H9 (cell line): Measurements from ENCODE around the gene GNG11. TPM values are rescaled to one million over a fixed set of nuclear protein-coding genes. Genes with fewer than 3 reads are reported as not detected.

Source experiments
- DNase-seq: peaks from one replicate; pipeline ENCODE4 v3.0.0-alpha.2; 2017
- H2AFZ ChIP-seq: one replicate; pipeline ENCODE4 v1.6.1; 2013; ENCODE audit warnings: mild to moderate bottlenecking, low read length, control low read depth, moderate library complexity
- H2AK5ac ChIP-seq: 2 replicates; pipeline ENCODE4 v1.6.1; 2013; ENCODE audit warnings: low read length, control low read depth, mixed read lengths; ENCODE audit not compliant: insufficient read length
- H2BK120ac ChIP-seq: one replicate; pipeline ENCODE4 v1.6.1; 2013; ENCODE audit warnings: low read depth, mild to moderate bottlenecking, low read length, control low read depth, inconsistent platforms; ENCODE audit not compliant: poor library complexity, severe bottlenecking
- H2BK12ac ChIP-seq: 2 replicates; pipeline ENCODE4 v1.6.1; 2013; ENCODE audit warnings: low read length, control low read depth, mixed read lengths, low read depth; ENCODE audit not compliant: insufficient read length
- H2BK15ac ChIP-seq: 2 replicates; pipeline ENCODE4 v1.6.1; 2013; ENCODE audit warnings: low read depth, low read length, control low read depth
- H2BK20ac ChIP-seq: one replicate; pipeline ENCODE4 v1.6.1; 2013; ENCODE audit warnings: low read depth, mild to moderate bottlenecking, low read length, control low read depth, inconsistent platforms; ENCODE audit not compliant: poor library complexity, severe bottlenecking
- H2BK5ac ChIP-seq: 2 replicates; pipeline ENCODE4 v1.6.1; 2013; ENCODE audit warnings: low read length, control low read depth, mixed read lengths; ENCODE audit not compliant: insufficient read length
- H3K14ac ChIP-seq: 2 replicates; pipeline ENCODE4 v1.6.1; 2013; ENCODE audit warnings: low read length, control low read depth; ENCODE audit not compliant: insufficient read depth
- H3K18ac ChIP-seq: 2 replicates; pipeline ENCODE4 v1.6.1; 2013; ENCODE audit warnings: low read depth, mild to moderate bottlenecking, mixed read lengths, low read length, control low read depth; ENCODE audit not compliant: insufficient read length
- H3K23ac ChIP-seq: 2 replicates; pipeline ENCODE4 v1.6.1; 2013; ENCODE audit warnings: low read length, control low read depth, mixed read lengths, low read depth; ENCODE audit not compliant: insufficient read length
- H3K23me2 ChIP-seq: 2 replicates; pipeline ENCODE4 v1.6.1; 2013; ENCODE audit warnings: low read depth, mild to moderate bottlenecking, mixed read lengths, low read length, control low read depth; ENCODE audit not compliant: insufficient read length, poor library complexity, severe bottlenecking
- H3K27ac ChIP-seq: 2 replicates; pipeline ENCODE4 v1.5.1; 2013; ENCODE audit warnings: low read length, control low read depth, mixed read lengths, low read depth; ENCODE audit not compliant: insufficient read length
- H3K27me3 ChIP-seq: 2 replicates; pipeline ENCODE4 v1.6.1; 2013; ENCODE audit warnings: low read length, control low read depth, inconsistent platforms; ENCODE audit not compliant: insufficient read depth
- H3K4ac ChIP-seq: 2 replicates; pipeline ENCODE4 v1.6.1; 2013; ENCODE audit warnings: low read depth, mild to moderate bottlenecking, control low read depth, inconsistent platforms, low read length, moderate library complexity
- H3K4me1 ChIP-seq: 2 replicates; pipeline ENCODE4 v1.6.1; 2013; ENCODE audit warnings: low read length, control low read depth, inconsistent platforms; ENCODE audit not compliant: insufficient read depth
- H3K4me2 ChIP-seq: 2 replicates; pipeline ENCODE4 v1.6.1; 2013; ENCODE audit warnings: low read length, control low read depth, mixed read lengths; ENCODE audit not compliant: insufficient read length, insufficient read depth
- H3K56ac ChIP-seq: 2 replicates; pipeline ENCODE4 v1.6.1; 2013; ENCODE audit warnings: low read depth, mild to moderate bottlenecking, mixed read lengths, low read length, control low read depth; ENCODE audit not compliant: insufficient read length
- H3K79me1 ChIP-seq: 2 replicates; pipeline ENCODE4 v1.6.1; 2013; ENCODE audit warnings: low read depth, mild to moderate bottlenecking, moderate library complexity, low read length, control low read depth, inconsistent platforms; ENCODE audit not compliant: insufficient read depth, poor library complexity, severe bottlenecking
- H3K79me2 ChIP-seq: 2 replicates; pipeline ENCODE4 v1.6.1; 2013; ENCODE audit warnings: low read length, control low read depth, inconsistent platforms; ENCODE audit not compliant: insufficient read depth
- H3K9ac ChIP-seq: 2 replicates; pipeline ENCODE4 v1.6.1; 2013; ENCODE audit warnings: low read length, control low read depth, mixed read lengths; ENCODE audit not compliant: insufficient read length; ENCODE audit errors: extremely low read depth
- H3K9me3 ChIP-seq: one replicate; pipeline ENCODE4 v1.6.1; 2013; ENCODE audit warnings: low read depth, low read length, inconsistent platforms; ENCODE audit not compliant: control insufficient read depth
- H3T11ph ChIP-seq: one replicate; pipeline ENCODE4 v1.6.1; 2013; ENCODE audit warnings: mild to moderate bottlenecking, low read length, control low read depth, inconsistent platforms
- H4K20me1 ChIP-seq: one replicate; pipeline ENCODE4 v1.6.1; 2013; ENCODE audit not compliant: control insufficient read depth, insufficient read length, insufficient read depth
- H4K5ac ChIP-seq: 2 replicates; pipeline ENCODE4 v1.6.1; 2013; ENCODE audit warnings: low read depth, mild to moderate bottlenecking, mixed read lengths, low read length, control low read depth; ENCODE audit not compliant: insufficient read length
- H4K8ac ChIP-seq: replicated peaks from 2 replicates; pipeline ENCODE4 v1.6.1; 2013; ENCODE audit warnings: low read length, control low read depth, mixed read lengths, low read depth; ENCODE audit not compliant: insufficient read length
- H4K91ac ChIP-seq: 2 replicates; pipeline ENCODE4 v1.6.1; 2013; ENCODE audit warnings: low read depth, mild to moderate bottlenecking, moderate library complexity, mixed read lengths, low read length, control low read depth; ENCODE audit not compliant: insufficient read length
- H3K27ac Mint-ChIP-seq, 3 experiments: 2 replicates in 2 of 3; 3 replicates in 1 of 3; pipeline ENCODE4 v1.8.0; 2020 to 2021; ENCODE audit warnings: mixed read lengths in 3 of 3, mild to moderate bottlenecking in 1 of 3, moderate library complexity in 1 of 3
- H3K27me3 Mint-ChIP-seq: 2 replicates; pipeline ENCODE4 v1.8.0; 2021; ENCODE audit warnings: low read depth, mild to moderate bottlenecking, moderate library complexity, mixed read lengths
- H3K36me3 Mint-ChIP-seq, 3 experiments: 2 replicates in 2 of 3; 3 replicates in 1 of 3; pipeline ENCODE4 v1.8.0; 2020 to 2021; ENCODE audit warnings: low read depth in 3 of 3, mixed read lengths in 3 of 3; ENCODE audit not compliant: insufficient read depth in 1 of 3
- H3K4me1 Mint-ChIP-seq, 2 experiments: 2 replicates each; pipeline ENCODE4 v1.8.0; 2020; ENCODE audit warnings: mixed read lengths in 2 of 2
- H3K4me3 Mint-ChIP-seq, 2 experiments: 2 replicates in 1 of 2; 3 replicates in 1 of 2; pipeline ENCODE4 v1.8.0; 2020 to 2021; ENCODE audit warnings: mild to moderate bottlenecking in 2 of 2, mixed read lengths in 2 of 2, moderate library complexity in 1 of 2
- H3K9me3 Mint-ChIP-seq, 2 experiments: 2 replicates in 1 of 2; 3 replicates in 1 of 2; pipeline ENCODE4 v1.8.0; 2020; ENCODE audit warnings: mild to moderate bottlenecking in 2 of 2, mixed read lengths in 2 of 2, moderate library complexity in 1 of 2
- CTCF ChIP-seq: fragments of 200-600 bp; sonication (generic); conservative IDR thresholded peaks from 3 replicates; pipeline ENCODE4 v1.8.0; 2021; ENCODE audit warnings: antibody characterized with exemption, mild to moderate bottlenecking
- WGBS: extraction: QIAGEN DNeasy Blood & Tissue Kit; methylation state at CpG from one replicate; pipeline ENCODE4 v1.1.7; 2013; ENCODE audit warnings: missing lambda C conversion rate, low lambda C conversion rate, mixed read lengths; ENCODE audit not compliant: insufficient read length; ENCODE audit errors: extremely low coverage; 5-methylcytosine and 5-hydroxymethylcytosine counted together
- total RNA-seq: library from RNA; stranded (reverse); gene quantifications from 2 replicates; pipeline ENCODE4 v1.2.1, GENCODE V29; 2021

The GNG11 gene
- total RNA-seq, 1 experiment from 2014 or later: 0.68 TPM

- no peak overlapping the region for H3K9ac ChIP-seq
- H3K23me2 ChIP-seq: no peaks in the 10 kb centered on the region
- no peak overlapping the region for H2BK20ac ChIP-seq
- no peak for TF ChIP-seq CTCF
- no peaks in the 10 kb centered on the region for H3K9me3 ChIP-seq
- no peak overlapping the region for H4K8ac ChIP-seq
- H3K56ac ChIP-seq: no peak overlapping the region
- H3K4ac ChIP-seq: no peak overlapping the region
- H3K79me1 ChIP-seq: no peaks in the 10 kb centered on the region
- Mint-ChIP-seq H3K4me3 (no peak overlapping the region), H3K36me3 (no peaks in the 10 kb centered on the region), H3K4me1 (0 out of 4 replicates have a peak, but pooled peaks cover 0 to 4% of the 10 kb centered on the region in 2 experiments), H3K9me3 (no peaks in the 10 kb centered on the region), H3K27ac (no peak overlapping the region), H3K27me3 (peaks cover 2% of the 10 kb centered on the region; the same call in 1 of the 2 replicates)
- no peak overlapping the region for H4K5ac ChIP-seq
- H3K14ac ChIP-seq: no peak overlapping the region
- no peak overlapping the region for H2BK120ac ChIP-seq
- no CpG with 5 or more reads among the region's 3 CpGs for WGBS
- H3K23ac ChIP-seq: no peak overlapping the region
- H4K91ac ChIP-seq: no peak overlapping the region
- no peak overlapping the region for H3K27ac ChIP-seq
- no peak overlapping the region for H2AK5ac ChIP-seq
- no peak overlapping the region for H2BK15ac ChIP-seq
- no peak overlapping the region for H2AFZ ChIP-seq
- no peak for DNase-seq
- no peaks in the 10 kb centered on the region for H3K4me1 ChIP-seq
- H2BK5ac ChIP-seq: no peak overlapping the region
- no peaks in the 10 kb centered on the region for H4K20me1 ChIP-seq
- no peak overlapping the region for H3K4me2 ChIP-seq
- H3K18ac ChIP-seq: no peak overlapping the region
- H3K27me3 ChIP-seq: no peaks in the 10 kb centered on the region
- H3T11ph ChIP-seq: no peak overlapping the region
- H2BK12ac ChIP-seq: no peak overlapping the region
- no peaks in the 10 kb centered on the region for H3K79me2 ChIP-seq
Observed at GRCh38 chr7:93927585-93927984, 6.0 kb downstream of the GNG11 start.
